ENCODE results near the gene ZNF691. TPM values are rescaled to one million over a fixed set of nuclear protein-coding genes. Genes with fewer than 3 reads are reported as not detected.
A peak's percentile ranks its signal among the peaks of the same experiment; 100 is the strongest.
"Not testable (repeated sequence)": the region's sequence is repeated elsewhere in the genome, so short reads cannot be mapped to it uniquely, and the experiment has no call there.

The ZNF691 gene, protein sequence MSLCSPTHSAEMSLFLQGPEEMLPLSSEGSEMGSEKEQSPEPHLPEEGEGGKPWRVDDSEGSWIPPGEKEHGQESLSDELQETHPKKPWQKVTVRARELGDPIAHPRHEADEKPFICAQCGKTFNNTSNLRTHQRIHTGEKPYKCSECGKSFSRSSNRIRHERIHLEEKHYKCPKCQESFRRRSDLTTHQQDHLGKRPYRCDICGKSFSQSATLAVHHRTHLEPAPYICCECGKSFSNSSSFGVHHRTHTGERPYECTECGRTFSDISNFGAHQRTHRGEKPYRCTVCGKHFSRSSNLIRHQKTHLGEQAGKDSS
- polyA plus RNA-seq (ENCODE audit: insufficient read length in 3 of 3): 10 to 100 TPM; 19.7 to 24.6 (median 21.7) TPM
- long read RNA-seq, donor 1, transcript ZNF691-206 (2 exons, 1,577 nt): major isoform, 7 of 12 reads
- long read RNA-seq, donor 1, partial matches to known transcripts: 0 of 12 reads
- long read RNA-seq, donor 1, other reads (novel, unspliced or antisense): 0 of 12 reads
- long read RNA-seq, donor 2, partial matches to known transcripts: 0 of 9 reads
- long read RNA-seq, donor 2, other reads (novel, unspliced or antisense): 0 of 9 reads
- long read RNA-seq, donor 3, partial matches to known transcripts: 0 of 5 reads
- long read RNA-seq, donor 3, other reads (novel, unspliced or antisense): 0 of 5 reads
- long read RNA-seq, donor 4, partial matches to known transcripts: 6 of 10 reads
- long read RNA-seq, donor 4, other reads (novel, unspliced or antisense): 0 of 10 reads
- long read RNA-seq, donor 5, partial matches to known transcripts: 0 of 5 reads
- long read RNA-seq, donor 5, other reads (novel, unspliced or antisense): 0 of 5 reads
- long read RNA-seq, donor 6, partial matches to known transcripts: 0 of 6 reads
- long read RNA-seq, donor 6, other reads (novel, unspliced or antisense): 0 of 6 reads
- long read RNA-seq, donor 7, transcript ZNF691-206 (2 exons, 1,577 nt): major isoform, 6 of 10 reads
- long read RNA-seq, donor 7, partial matches to known transcripts: 0 of 10 reads
- long read RNA-seq, donor 7, other reads (novel, unspliced or antisense): 0 of 10 reads
- long read RNA-seq, donor 8, partial matches to known transcripts: 0 of 3 reads
- long read RNA-seq, donor 8, other reads (novel, unspliced or antisense): 0 of 3 reads
- long read RNA-seq, donor 9, partial matches to known transcripts: 0 of 9 reads
- long read RNA-seq, donor 9, other reads (novel, unspliced or antisense): 0 of 9 reads
- long read RNA-seq, donor 10, partial matches to known transcripts: 7 of 13 reads
- long read RNA-seq, donor 10, other reads (novel, unspliced or antisense): 0 of 13 reads
- long read RNA-seq, donor 11, partial matches to known transcripts: 0 of 6 reads
- long read RNA-seq, donor 11, other reads (novel, unspliced or antisense): 0 of 6 reads
- long read RNA-seq, donor 12, transcript ZNF691-206 (2 exons, 1,577 nt): major isoform, 6 of 12 reads
- long read RNA-seq, donor 12, partial matches to known transcripts: 0 of 12 reads
- long read RNA-seq, donor 12, other reads (novel, unspliced or antisense): 0 of 12 reads
- long read RNA-seq, donor 13, partial matches to known transcripts: 5 of 7 reads
- long read RNA-seq, donor 13, other reads (novel, unspliced or antisense): 0 of 7 reads
- long read RNA-seq, donor 14: 0 reads
- long read RNA-seq, donor 15, partial matches to known transcripts: 8 of 15 reads
- long read RNA-seq, donor 15, other reads (novel, unspliced or antisense): 0 of 15 reads
- long read RNA-seq, donor 16, partial matches to known transcripts: 7 of 16 reads
- long read RNA-seq, donor 16, other reads (novel, unspliced or antisense): 0 of 16 reads

DNA sequence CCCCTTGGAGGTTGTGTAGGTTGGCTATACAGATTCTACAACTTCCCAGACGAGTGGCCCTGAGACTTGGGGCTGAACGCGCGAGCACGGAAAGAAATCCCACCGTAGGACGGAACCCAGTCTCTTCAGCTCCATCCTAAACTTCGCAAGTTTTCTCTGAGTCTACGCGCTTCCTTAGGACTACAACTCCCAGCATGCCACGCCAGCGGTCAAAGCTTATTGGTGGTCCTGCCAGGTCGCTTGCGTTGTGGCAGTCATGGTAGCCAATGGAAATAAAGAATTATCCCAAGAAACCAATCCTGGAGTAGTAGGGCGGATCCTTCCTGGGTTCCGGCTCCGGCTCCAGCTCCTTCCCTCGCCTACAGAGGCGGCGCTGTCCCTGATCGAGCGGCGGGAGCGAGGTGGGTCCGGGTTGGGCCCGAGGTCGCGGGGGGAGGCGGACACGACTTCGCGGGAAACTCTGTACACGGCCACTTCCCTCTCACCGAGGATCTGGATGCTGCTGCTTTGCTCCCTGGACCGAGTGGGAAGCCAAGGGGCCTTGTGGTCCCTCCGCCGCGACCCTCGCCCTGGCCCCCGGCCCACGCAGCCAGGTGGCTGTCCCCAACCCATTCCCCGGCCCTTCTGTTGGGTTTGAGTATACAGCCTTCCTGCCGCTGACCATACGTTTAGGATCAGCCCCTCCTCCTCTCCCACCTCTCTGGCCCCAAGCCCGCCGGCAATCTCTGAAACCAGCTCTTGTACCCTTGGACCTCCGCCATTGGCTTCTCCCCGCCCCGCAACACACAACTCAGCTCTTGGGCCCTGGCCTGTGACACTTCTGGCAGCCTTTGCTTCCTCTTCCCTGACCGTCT is at the start of gene ZNF691:
Gene ZNF691, plus strand, starts transcription at position 357 of the 854 bp plus-strand sequence. CDS start 3,046 bp downstream, outside the sequence.
- DNase-seq: peak; percentile 97

DNA sequence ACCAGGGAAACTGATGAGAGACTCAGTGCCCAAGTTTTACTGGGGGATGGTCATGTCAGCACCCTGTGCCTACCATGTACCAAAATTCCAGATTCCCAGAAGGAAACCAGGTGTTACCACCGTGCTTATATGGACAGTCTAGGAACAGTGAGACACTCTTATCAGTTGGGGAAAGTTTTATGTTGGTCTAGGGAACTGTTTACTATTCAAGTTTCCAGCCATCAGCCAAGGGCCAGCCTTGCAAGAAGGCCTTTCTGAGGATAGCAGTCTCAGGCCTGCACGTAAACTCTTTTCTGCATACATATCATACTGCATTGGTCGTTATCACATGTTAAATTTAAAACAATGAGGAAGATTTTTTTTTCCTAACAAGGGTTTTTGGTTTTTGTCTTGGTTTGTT is 49.0 kb upstream of the ZNF691 start:
- no peak for DNase-seq

DNA sequence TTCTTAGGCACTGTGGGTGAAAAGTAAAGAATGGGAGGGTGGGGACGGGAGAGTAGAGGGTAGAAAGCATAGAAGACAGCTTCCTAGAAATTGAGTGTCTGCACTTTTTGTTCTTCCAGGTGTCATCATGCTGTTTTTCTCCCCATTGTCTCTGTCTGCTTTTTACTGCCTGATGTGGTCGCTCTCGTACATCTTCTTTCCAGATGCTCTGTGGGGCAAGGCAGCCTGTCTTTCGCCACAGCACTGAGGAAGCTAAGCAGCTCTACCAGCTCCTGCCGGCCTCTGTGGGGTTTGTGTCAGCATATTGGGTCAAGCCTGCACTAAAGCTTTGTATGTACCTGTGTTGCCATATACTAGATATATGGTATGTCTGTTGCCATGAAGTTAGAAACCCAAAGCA is 48.4 kb upstream of the ZNF691 start:
- DNase-seq: no peak

DNA sequence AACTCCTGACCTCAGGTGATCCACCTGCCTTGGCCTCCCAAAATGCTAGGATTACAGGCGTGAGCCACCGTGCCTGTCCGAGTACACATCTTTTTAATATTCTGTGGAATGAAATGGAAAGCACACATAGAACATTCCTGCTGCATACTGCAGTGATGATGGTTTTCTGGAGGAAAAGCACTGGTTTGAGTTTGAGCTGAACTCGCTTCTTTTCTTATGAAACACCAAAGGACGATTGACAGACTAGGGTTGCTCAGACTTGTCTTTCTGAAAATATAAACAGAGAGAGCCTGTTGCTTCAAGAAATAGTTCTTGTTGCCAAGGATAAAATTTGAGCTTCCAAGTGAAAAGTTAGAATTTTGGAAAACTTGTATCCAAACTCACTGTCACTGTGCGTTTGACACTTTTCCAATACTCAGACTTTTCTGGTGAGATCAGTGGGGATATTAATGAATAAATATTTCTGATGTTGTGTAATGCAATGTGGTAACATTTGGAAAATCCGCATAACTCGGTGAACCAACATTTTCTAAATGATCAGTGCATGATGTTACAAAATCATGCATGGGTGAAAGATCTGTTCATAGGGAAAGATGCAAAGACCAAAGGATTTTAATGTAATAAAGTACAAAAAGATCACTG is 44.5 kb upstream of the ZNF691 start:
- DNase-seq: no peak

DNA sequence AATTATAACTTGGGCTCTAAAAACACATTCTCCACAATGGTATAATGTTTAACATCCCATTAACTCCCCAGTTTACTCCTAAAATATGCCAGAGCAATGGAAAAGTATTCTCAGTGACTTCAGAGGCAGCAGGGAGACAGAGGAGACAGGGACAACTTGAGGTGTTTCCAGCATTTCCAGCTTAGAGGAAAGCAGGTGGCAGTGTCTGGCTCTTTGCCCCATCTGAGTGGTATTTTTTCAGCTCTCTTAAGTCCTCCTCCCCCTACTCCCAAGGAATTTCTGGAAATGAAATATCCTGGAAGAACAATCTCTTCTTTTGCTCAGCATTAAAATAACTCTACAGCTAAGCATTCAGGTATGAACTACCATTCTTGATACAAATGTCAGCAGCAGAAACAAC is 40.2 kb upstream of the ZNF691 start:
- no peak for DNase-seq

DNA sequence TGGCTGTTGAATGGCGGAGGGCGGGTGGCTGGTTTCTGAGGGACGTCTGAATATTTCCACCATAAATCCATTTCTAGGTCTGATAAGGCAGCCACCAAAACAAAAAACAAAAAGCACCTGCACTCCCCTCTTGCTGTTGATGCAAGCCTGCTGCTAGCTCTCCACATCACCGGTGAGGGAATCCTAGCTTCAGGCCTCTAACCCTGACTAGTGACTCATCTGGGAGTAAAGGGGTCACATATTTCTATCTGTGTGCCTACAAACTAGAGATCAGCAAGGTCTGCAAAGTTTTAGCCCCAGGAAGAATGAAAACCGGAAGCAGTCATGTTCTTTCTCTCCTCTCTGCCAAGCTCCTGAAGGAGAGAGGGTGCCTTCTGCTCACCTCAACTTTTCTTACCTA is 39.8 kb upstream of the ZNF691 start:
- DNase-seq: no peak

DNA sequence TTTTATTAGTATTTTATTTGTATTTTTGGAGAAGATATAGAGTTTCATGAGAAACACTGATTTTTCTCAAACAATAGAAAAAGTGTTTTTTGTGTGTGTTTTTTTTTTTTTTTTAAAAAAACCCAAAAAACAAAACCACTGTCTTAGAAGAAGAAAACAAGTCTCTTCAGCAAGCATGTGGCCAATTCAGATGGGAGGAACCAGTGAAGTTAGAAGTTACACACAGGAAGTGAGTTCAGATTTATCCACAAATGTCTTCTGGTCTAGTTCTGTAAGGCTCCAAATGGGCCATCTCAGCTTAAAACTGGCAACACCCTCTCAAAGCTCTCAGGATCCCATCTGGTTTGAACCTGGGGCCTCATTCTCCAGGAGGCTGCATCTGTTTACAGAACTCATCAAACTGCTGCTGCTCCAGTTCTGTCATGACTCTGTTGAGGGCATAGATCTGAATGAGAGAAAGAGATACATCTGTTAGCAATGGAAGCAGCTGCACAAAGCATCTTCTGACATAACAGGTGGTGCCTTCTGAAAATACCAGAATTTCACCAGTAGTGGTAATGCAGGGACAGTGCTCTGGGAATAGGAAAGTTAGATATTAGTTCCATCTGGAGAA is 39.3 kb upstream of the ZNF691 start:
- no peak for DNase-seq

DNA sequence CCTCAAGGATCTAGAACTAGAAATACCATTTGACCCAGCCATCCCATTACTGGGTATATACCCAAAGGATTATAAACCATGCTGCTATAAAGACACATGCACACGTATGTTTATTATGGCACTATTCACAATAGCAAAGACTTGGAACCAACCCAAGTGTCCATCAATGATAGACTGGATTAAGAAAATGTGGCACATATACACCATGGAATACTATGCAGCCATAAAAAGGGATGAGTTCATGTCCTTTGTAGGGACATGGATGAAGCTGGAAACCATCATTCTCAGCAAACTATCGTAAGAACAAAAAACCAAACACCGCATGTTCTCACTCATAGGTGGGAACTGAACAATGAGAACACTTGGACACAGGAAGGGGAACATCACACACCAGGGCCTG is 31.6 kb upstream of the ZNF691 start:
- not testable (repeated sequence) for DNase-seq

DNA sequence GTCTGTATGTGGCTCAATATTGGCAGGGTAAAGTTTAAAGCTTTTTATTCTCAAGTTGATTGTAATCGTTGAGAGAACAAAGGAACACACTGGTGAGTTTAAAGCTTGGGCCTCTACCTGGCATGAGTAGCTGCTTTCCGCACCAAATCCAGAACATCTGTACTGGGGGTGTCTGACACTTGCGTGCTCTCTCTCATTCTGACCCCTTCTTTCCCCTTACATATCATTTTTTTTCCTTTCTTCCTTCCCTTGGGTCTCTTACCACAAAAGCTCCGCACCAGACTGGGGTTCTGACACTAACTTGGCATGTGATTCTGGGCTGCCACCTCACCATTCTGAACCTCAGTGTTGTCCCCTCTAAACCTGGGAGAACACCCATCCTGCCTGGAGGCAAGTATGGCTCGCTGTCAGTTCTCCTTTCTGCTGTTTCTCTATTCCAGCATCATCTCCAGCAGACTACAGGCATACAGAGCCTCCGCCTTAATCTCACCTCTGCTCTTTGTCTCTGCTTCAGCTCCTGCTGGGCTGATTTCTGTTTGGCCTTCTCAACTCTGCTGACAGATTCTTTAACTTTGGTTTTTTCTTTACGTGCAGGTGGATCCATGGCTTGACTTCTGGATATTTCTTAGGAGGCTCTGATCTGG is 30.4 kb upstream of the ZNF691 start:
- DNase-seq: no peak

DNA sequence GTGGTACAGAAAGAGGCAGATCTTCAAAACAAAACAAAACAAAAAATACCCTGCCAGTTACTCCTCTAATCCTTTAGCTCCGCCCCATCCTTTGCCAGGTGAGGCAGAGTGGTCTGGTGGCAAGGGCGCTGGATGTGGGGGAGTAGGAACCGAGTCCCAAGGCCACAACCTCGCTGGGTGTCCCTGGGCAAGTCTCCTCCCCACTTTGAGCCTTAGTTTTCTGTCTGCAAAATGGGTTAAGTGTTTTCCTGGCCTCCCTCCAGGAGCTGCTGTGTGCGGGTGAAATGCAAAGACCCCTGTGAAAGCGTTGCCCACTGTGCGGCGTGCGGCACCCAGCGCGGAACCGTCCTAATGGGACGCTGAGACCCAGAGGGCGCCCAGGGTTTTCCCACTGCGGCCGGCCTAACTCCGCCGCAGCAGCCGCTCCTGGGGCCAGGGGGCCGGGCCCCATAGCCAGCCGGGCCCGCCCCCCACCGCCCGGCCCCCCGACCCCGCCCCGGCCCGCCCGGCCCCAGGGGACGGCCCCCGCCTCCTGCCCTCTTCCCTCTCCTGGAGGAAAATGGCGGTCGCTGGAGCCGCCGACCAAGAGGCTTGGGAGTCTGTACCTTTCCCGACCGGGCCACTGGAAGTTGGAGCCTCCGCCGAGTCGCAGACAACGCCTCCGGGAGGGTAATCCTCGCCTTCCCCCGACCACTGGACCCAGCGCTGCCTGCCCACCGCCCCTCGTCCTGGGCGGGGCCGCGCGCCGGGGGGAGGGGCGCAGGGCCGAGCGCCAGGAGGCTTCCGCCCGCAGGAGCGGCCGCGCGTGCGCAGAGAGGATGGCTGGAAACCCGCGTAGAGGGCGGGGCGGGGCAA is 29.6 kb upstream of the ZNF691 start, which contains the start of the genes ERMAP and SVBP:
Gene ERMAP, plus strand, starts transcription at position 538 of the 855 bp plus-strand sequence. CDS start 13,327 bp downstream, outside the sequence.
Gene SVBP, minus strand, starts transcription at position 813 of the 855 bp plus-strand sequence. CDS start 853 bp downstream, outside the sequence.
- DNase-seq: peak; percentile 90

DNA sequence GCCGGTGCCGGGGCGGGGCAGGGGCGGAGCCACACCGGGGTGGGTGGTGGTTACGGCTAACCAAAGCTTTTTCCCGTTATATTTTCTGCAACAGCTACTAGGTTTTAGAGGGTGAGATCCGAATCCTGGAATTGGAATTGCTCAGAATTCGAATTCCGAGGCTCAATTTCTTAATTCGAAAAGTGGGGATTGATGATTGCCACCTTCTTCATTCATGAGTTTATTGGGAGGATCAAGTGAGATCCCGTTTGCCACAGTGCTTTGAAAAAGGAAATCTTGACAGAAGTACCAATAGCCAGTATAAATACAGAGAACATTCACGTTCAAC is 29.0 kb upstream of the ZNF691 start:
- DNase-seq: no peak

DNA sequence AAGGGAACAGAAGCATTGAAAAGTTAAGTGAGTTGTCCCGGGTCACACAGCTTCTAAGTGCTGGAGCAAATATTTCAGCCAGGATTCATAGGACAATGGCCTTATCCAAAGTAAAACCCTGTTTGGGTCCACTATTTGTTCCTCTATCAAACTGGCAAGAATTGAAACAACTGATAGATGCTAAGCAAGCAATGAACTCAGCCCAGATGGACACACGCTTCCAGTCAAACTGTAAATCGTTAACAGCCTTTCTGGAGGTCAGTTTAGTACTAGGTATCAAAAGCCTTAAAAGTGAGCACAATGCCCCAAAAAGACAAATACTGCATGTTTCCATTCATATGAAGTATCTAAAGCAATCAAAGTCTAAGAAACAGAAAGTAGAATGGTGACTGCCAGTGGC is 28.4 kb upstream of the ZNF691 start:
- no peak for DNase-seq

DNA sequence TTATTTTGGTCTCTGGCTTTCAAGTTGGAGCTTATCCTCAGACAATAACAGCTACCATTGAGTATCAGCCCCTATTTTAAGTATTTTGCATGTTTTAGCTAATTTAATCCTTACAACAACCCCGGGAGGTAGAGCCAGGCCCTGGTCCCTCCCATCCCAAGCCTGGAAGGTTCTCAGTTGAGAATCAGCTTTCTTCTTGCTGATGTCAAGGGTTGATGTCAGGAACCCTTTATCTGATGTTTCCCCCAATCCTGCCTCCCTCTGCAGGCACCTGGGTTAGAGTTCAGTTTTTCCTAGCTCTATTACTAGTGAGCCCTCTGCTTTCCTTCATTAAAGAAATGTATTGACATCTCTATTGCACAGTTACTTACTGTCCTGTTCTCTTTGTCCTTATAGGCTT is 25.6 kb upstream of the ZNF691 start:
- DNase-seq: no peak

DNA sequence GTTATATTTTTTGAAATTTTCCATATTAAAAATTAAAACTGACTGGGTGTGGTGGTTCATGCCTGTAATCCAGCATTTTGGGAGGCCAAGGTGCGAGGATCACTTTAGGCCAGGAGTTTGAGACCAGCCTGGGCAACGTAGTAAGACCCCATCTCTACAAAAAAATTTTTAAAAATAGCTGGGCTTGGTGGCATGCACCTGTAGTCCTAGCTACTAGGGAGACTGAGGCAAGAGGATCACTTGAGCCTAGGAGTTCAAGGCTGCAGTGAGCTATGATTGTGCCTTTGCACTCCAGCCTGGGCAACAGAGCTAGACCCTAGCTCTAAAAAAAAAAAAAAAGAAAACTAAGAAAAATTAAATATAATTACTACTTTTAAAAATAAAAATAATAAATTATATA is 24.7 kb upstream of the ZNF691 start:
- DNase-seq: no peak

DNA sequence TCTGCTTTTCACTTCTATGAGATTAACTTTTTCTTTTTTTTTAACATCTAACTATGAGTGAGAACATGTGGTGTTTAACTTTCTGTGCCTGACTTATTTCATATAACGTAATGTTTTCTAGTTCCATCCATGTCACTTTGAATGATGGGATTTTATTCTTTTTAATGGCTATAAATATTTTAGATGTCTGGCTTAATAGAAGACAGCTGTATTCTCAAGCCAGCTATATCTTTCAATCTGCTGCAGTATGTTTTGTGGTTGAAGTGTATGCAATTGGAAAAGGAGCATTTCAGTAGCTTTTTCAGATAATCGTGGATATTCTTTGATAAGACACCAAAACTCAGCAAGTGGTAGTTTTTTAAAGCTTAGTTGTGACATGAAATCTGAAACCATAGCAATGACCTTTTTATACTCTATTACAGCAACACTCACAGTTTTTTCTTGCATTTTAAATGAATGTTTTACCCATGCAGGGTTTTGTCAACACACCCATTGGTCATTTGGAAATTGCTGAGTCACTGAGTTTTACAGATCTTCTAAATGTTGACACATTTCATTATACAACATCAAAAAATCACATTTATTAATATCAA is 23.5 kb upstream of the ZNF691 start:
- no peak for DNase-seq

DNA sequence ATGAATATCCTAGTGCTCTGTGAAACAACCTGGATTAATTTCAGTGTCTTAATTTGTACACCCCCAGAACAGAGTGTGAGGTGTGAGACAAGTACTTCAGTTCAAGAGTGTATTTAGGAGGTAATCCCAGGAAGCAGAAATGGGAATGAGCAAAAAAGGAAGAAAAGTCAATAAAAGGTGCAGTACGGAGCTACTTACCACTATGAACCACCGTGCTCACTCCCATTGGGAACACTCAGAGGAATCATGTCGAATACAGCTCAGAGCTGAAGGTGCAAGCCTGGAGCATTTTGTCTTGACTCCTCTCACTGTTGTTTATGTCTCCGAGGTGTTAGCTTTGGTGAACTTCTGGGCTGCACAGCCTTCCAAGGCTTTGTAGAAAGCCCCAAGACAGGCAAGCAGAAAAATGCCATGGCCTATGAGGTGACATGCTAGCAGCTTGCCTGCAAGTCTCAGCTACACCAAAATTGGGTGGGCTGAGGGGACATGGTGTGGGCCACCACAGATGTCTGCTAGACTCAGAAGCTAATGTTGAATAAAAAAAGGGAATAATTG is 21.9 kb upstream of the ZNF691 start:
- DNase-seq: no peak
